SU-DHL-6 (cell line): ENCODE measurements around the gene RRBP1.

Experiments used
- H2AFZ ChIP-seq: fragments of 200-600 bp; sonication (generic); 2 replicates; pipeline ENCODE4 v1.6.1; 2014; ENCODE audit warnings: low read depth, mild to moderate bottlenecking, moderate library complexity, mixed read lengths, antibody characterized with exemption, low read length; ENCODE audit not compliant: severe bottlenecking
- H3F3A ChIP-seq: fragments of 200-600 bp; shearing (Covaris generic); 2 replicates; pipeline ENCODE4 v1.6.0; 2016; ENCODE audit warnings: antibody characterized with exemption, mild to moderate bottlenecking; ENCODE audit not compliant: insufficient read depth
- H3K27ac ChIP-seq: fragments of 200-600 bp; sonication (generic); 2 replicates; pipeline ENCODE4 v1.5.1; 2016; ENCODE audit warnings: low read depth, mild to moderate bottlenecking, low read length, moderate library complexity, mixed read lengths
- H3K27me3 ChIP-seq: fragments of 200-600 bp; sonication (generic), shearing (Covaris generic); 2 replicates; pipeline ENCODE4 v1.6.0; 2014; ENCODE audit warnings: mild to moderate bottlenecking, low read length
- H3K36me3 ChIP-seq: fragments of 200-600 bp; sonication (generic); 2 replicates; pipeline ENCODE4 v1.6.1; 2014; ENCODE audit warnings: mild to moderate bottlenecking, low read length, mixed read lengths
- H3K4me2 ChIP-seq: fragments of 300-600, 200-600 bp; shearing (Covaris generic), sonication (generic); 2 replicates; pipeline ENCODE4 v1.6.0; 2014; ENCODE audit warnings: low read length, low read depth, mild to moderate bottlenecking; ENCODE audit not compliant: poor library complexity, severe bottlenecking
- H3K4me3 ChIP-seq: fragments of 200-600 bp; sonication (generic); 2 replicates; pipeline ENCODE4 v1.5.1; 2014; ENCODE audit warnings: antibody characterized with exemption, low read length, mild to moderate bottlenecking, mixed read lengths; ENCODE audit not compliant: insufficient read depth, poor library complexity, severe bottlenecking
- H3K79me2 ChIP-seq: fragments of 200-600 bp; sonication (generic); 2 replicates; pipeline ENCODE4 v1.6.1; 2014; ENCODE audit warnings: mild to moderate bottlenecking, low read length, moderate library complexity; ENCODE audit not compliant: insufficient read depth
- H3K9ac ChIP-seq: fragments of 200-600 bp; sonication (generic); 2 replicates; pipeline ENCODE4 v1.7.0; 2014; ENCODE audit warnings: mild to moderate bottlenecking, low read length
- H3K9me2 ChIP-seq: fragments of 200-600 bp; sonication (generic); replicated peaks from 2 replicates; pipeline ENCODE4 v1.6.1; 2014; ENCODE audit warnings: low read length; ENCODE audit not compliant: insufficient read depth
- H3K9me3 ChIP-seq: fragments of 200-600 bp; sonication (generic); 2 replicates; pipeline ENCODE4 v1.6.1; 2014; ENCODE audit warnings: low read length, mixed read lengths; ENCODE audit not compliant: insufficient read depth
- H4K20me1 ChIP-seq: fragments of 200-600 bp; sonication (generic); 2 replicates; pipeline ENCODE4 v1.6.1; 2014; ENCODE audit warnings: low read depth, mild to moderate bottlenecking, antibody characterized with exemption, low read length, moderate library complexity, mixed read lengths
- CTCF ChIP-seq: fragments of 200-600 bp; sonication (generic); IDR thresholded peaks from one replicate; pipeline ENCODE4 v1.5.1; 2017; ENCODE audit warnings: antibody characterized with exemption, mild to moderate bottlenecking, low read length, moderate library complexity; ENCODE audit not compliant: insufficient read depth, poor library complexity, severe bottlenecking
- EZH2phosphoT487 ChIP-seq: fragments of 200-600 bp; sonication (generic), shearing (Covaris generic); conservative IDR thresholded peaks from 2 replicates; pipeline ENCODE4 v1.6.1; 2018; ENCODE audit warnings: mild to moderate bottlenecking, antibody characterized with exemption, low read length, moderate library complexity, mixed read lengths

RRBP1 gene

GRCh38 chr20:17697171-17697570, 15.1 kb upstream of the RRBP1 start:
- H3K79me2 ChIP-seq, result no peaks in the 10 kb centered on the region
- no peak overlapping the region for H3K9ac ChIP-seq
- H3K27me3 ChIP-seq, result no peaks in the 10 kb centered on the region
- no peak overlapping the region for H2AFZ ChIP-seq
- TF ChIP-seq EZH2phosphoT487 (no peak), CTCF (no peak)
- no peaks in the 10 kb centered on the region for H3F3A ChIP-seq
- no peak overlapping the region for H3K4me3 ChIP-seq
- no peaks in the 10 kb centered on the region for H3K36me3 ChIP-seq
- H3K4me2 ChIP-seq, result no peak overlapping the region
- H3K27ac ChIP-seq, result no peak overlapping the region
- no peaks in the 10 kb centered on the region for H4K20me1 ChIP-seq
- no peaks in the 10 kb centered on the region for H3K9me3 ChIP-seq
- no peaks in the 10 kb centered on the region for H3K9me2 ChIP-seq

GRCh38 chr20:17696287-17696686, 14.2 kb upstream of the RRBP1 start:
- no peak overlapping the region for H3K27ac ChIP-seq
- no peak for TF ChIP-seq CTCF
- no peak for TF ChIP-seq EZH2phosphoT487

GRCh38 chr20:17694767-17695166, 12.7 kb upstream of the RRBP1 start:
- Histone ChIP-seq H3K9me2 (no peaks in the 10 kb centered on the region), H3K4me2 (no peak overlapping the region), H3K9me3 (no peaks in the 10 kb centered on the region), H3K9ac (no peak overlapping the region), H3K27me3 (no peaks in the 10 kb centered on the region), H4K20me1 (no peaks in the 10 kb centered on the region), H3K36me3 (no peaks in the 10 kb centered on the region), H3K79me2 (no peaks in the 10 kb centered on the region), H2AFZ (no peak overlapping the region), H3F3A (no peaks in the 10 kb centered on the region), H3K27ac (no peak overlapping the region), H3K4me3 (no peak overlapping the region)
- TF ChIP-seq EZH2phosphoT487 (no peak), CTCF (no peak)

More at GRCh38 chr20:17696287-17696686, 14.2 kb upstream of the RRBP1 start:
- H2AFZ ChIP-seq, result no peak overlapping the region
- H3K36me3 ChIP-seq, result no peaks in the 10 kb centered on the region
- H3F3A ChIP-seq, result no peaks in the 10 kb centered on the region
- H3K4me2 ChIP-seq, result no peak overlapping the region
- H4K20me1 ChIP-seq, result no peaks in the 10 kb centered on the region
- no peak overlapping the region for H3K4me3 ChIP-seq
- no peaks in the 10 kb centered on the region for H3K9me2 ChIP-seq
- H3K79me2 ChIP-seq, result no peaks in the 10 kb centered on the region
- H3K27me3 ChIP-seq, result no peaks in the 10 kb centered on the region
- no peaks in the 10 kb centered on the region for H3K9me3 ChIP-seq
- H3K9ac ChIP-seq, result no peak overlapping the region
